Progenitor cell of endocrine pancreas (in vitro differentiated cells): ENCODE results near the gene ATP2B2. TPM values are rescaled to one million over a fixed set of nuclear protein-coding genes. Genes with fewer than 3 reads are reported as not detected.
A peak's percentile ranks its signal among the peaks of the same experiment; 100 is the strongest.

Experiments used
- DNase-seq: peaks from one replicate; pipeline ENCODE4 v3.0.0; 2021; ENCODE audit warnings: low spot score; ENCODE audit not compliant: unreplicated experiment
- H3K27ac Mint-ChIP-seq: 2 replicates; pipeline ENCODE4 v1.8.0; 2021; ENCODE audit warnings: mild to moderate bottlenecking, moderate library complexity, mixed read lengths
- H3K27me3 Mint-ChIP-seq: 2 replicates; pipeline ENCODE4 v1.8.0; 2021; ENCODE audit warnings: mixed read lengths
- H3K36me3 Mint-ChIP-seq: 2 replicates; pipeline ENCODE4 v1.8.0; 2022; ENCODE audit warnings: mixed read lengths; ENCODE audit not compliant: insufficient read depth
- H3K4me1 Mint-ChIP-seq: 2 replicates; pipeline ENCODE4 v1.8.0; 2021; ENCODE audit warnings: low read depth, mixed read lengths
- H3K4me3 Mint-ChIP-seq: 2 replicates; pipeline ENCODE4 v1.8.0; 2021; ENCODE audit warnings: low read depth, mild to moderate bottlenecking, moderate library complexity, mixed read lengths
- H3K9me3 Mint-ChIP-seq: 2 replicates; pipeline ENCODE4 v1.8.0; 2021; ENCODE audit warnings: low read depth, mixed read lengths
- CTCF ChIP-seq: fragments of 200-600 bp; sonication (generic); IDR thresholded peaks from one replicate; pipeline ENCODE4 v1.5.0; 2021; ENCODE audit warnings: antibody characterized with exemption, mild to moderate bottlenecking; ENCODE audit not compliant: unreplicated experiment
- total RNA-seq: library from RNA; stranded (reverse); gene quantifications from 2 replicates; pipeline ENCODE4 v1.2.1, GENCODE V29; 2021

Gene ATP2B2
- total RNA-seq, 1 donor from 2014 or later, result 0.07 TPM

DNA sequence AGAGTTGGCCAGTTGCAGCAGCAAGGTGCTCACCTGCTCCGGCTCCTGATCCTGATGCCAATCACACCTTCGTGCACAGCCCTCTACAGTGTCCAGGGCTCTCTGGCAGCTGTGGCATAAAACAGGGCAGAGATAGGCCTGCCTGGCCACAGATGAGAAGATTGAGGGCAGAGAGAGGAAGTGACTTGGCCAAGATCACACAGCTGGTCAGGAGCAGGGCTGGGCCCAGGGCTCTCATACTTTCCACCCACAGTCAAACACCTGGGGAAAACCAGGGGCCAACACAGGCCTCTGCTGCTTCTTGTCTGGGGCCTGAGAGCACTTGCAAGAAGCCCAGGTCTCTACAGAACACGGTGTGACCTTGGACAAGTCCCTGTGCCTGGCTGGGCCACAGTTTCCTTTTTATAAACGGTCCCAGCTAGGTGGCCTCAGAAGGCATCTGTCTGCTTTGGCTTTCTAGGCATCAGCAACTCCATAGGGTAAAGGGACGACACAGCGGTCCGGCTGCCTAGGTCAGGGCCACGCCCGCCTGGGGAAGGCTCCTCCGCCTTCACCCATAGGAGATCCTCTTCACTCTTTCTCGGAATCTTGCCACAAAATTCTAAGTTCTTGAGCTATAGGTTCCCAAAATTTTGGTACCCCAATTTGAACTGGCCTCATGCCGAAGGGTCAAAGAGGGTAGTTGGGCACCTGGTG lies 3.1 kb downstream of the ATP2B2 start:
- H3K27me3 Mint-ChIP-seq, result peaks cover 15% of the 10 kb centered on the region
- no peak overlapping the region for H3K27ac Mint-ChIP-seq
- H3K9me3 Mint-ChIP-seq, result no peaks in the 10 kb centered on the region
- H3K36me3 Mint-ChIP-seq, result no peaks in the 10 kb centered on the region
- DNase-seq, result no peak
- no peak overlapping the region for H3K4me3 Mint-ChIP-seq
- no peaks in the 10 kb centered on the region for H3K4me1 Mint-ChIP-seq
- no peak for TF ChIP-seq CTCF

DNA sequence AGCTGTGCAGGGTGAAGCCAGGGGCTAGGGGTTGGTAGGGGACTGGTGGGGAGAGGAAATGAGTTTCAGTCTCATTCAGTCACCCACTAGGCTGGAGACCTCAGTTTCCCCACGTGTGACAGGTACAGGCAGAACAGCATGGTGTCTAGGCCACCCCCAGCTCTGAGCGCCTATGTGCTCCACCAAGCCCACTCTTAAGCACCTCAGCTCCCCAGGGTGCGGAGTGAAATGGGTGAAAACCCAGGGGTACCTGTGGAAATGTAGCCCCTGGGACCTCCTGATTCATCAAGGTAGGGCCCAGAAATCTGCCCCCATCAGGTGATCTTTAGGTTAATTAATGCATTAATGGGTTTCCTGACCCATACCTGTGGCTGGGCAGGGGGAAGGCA lies 3.7 kb downstream of the ATP2B2 start:
- no peak overlapping the region for H3K27ac Mint-ChIP-seq
- peaks cover 15% of the 10 kb centered on the region for H3K27me3 Mint-ChIP-seq
- TF ChIP-seq CTCF, result no peak
- H3K4me3 Mint-ChIP-seq, result no peak overlapping the region
- no peaks in the 10 kb centered on the region for H3K36me3 Mint-ChIP-seq
- no peaks in the 10 kb centered on the region for H3K4me1 Mint-ChIP-seq
- no peaks in the 10 kb centered on the region for H3K9me3 Mint-ChIP-seq
- DNase-seq, result no peak

GRCh38 chr3:10500717-10501663 lies 4.4 kb downstream of the ATP2B2 start:
- no peak for DNase-seq
- Mint-ChIP-seq H3K4me3 (no peak overlapping the region), H3K27ac (no peak overlapping the region), H3K27me3 (peaks cover 15% of the 10 kb centered on the region), H3K9me3 (no peaks in the 10 kb centered on the region), H3K36me3 (no peaks in the 10 kb centered on the region), H3K4me1 (no peaks in the 10 kb centered on the region)
- no peak for TF ChIP-seq CTCF

- no peak for TF ChIP-seq CTCF
- no peaks in the 10 kb centered on the region for H3K4me1 Mint-ChIP-seq
- H3K27me3 Mint-ChIP-seq, result no peaks in the 10 kb centered on the region
- DNase-seq, result no peak
- peak overlapping the region; percentile 2 for H3K27ac Mint-ChIP-seq
- no peak overlapping the region for H3K4me3 Mint-ChIP-seq
- no peaks in the 10 kb centered on the region for H3K9me3 Mint-ChIP-seq
- H3K36me3 Mint-ChIP-seq, result no peaks in the 10 kb centered on the region
Observed at GRCh38 chr3:10498271-10498670, 7.1 kb downstream of the ATP2B2 start.

DNA sequence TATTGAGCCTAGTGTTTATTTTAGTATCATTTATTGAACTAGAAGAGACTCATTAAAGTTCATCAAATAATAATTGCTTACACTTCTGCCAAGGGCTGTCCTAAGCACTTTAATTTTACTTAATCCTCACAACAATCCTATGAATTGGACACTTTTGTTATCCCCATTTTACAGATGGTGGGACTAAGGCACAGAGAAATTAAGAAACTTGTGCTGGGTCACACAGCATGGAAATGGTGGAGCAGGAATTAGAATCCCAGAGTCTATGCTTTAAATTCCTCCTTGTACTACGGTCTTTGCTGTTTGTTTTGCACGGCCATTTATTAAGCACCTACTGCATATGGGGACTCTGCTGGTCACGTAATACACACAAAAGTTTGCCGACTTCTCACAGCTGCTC lies 7.9 kb downstream of the ATP2B2 start:
- Mint-ChIP-seq H3K27ac (no peak overlapping the region), H3K9me3 (no peaks in the 10 kb centered on the region), H3K36me3 (no peaks in the 10 kb centered on the region), H3K27me3 (peaks cover 2% of the 10 kb centered on the region), H3K4me1 (no peaks in the 10 kb centered on the region), H3K4me3 (no peak overlapping the region)
- TF ChIP-seq CTCF, result no peak
- DNase-seq, result no peak
